Stimulated activated CD4-positive, alpha-beta T cell treated with anti-CD3 and anti-CD28 coated beads, Interleukin-15, amount 100 ng/mL, for 24 hours (primary cell): Measurements from ENCODE around the gene ALOX5.
"Not testable (repeated sequence)": the region's sequence is repeated elsewhere in the genome, so short reads cannot be mapped to it uniquely, and the experiment has no call there.

Source experiments
- DNase-seq: peaks from one replicate; pipeline ENCODE4 v3.0.0-alpha.2; 2020

Gene ALOX5

DNA sequence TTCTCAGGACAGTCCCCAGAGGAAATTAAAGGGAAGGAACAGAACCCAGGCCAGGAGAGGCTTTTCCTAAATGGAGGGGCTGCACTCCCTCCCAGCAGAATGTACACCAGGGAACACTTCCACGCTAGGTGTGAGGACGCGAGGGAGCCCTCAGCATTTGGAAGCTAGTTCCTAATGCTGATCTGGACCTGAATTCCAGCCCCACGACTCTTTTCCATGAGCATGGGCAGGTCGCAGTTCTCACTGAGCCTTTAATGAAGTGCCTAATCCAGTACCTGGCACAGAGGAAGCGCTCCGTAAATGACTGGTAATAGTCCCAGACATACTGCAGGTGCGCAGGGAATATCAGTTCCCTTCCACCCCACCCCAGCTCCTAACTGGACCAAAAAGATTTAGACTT is 1.1 kb downstream of the ALOX5 start:
- no peak for DNase-seq

DNA sequence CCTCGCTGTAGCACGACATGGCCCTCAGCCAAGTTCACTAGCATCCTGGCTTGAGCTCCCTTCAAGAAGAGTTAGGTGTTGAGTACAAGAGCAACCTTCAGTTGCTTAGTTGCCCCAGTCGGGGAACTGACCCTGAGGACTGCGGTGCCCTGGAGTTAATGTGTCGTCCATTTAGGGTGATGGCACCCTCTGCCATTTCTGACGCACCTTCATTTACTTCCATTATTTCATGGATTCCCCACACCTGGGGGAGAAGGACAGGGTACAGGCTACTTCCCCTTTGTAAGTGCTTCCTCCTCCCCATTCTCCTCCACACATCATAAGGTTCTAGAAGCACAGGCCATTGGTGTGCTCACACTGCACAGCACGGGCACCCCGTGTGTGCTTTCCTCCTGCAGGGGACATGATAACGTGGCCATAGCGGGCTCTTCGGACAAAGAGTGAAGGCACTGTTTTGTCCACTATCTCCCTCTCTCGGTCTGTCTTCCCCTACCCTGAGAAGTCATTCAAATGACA is 1.8 kb downstream of the ALOX5 start:
- DNase-seq = no peak

DNA sequence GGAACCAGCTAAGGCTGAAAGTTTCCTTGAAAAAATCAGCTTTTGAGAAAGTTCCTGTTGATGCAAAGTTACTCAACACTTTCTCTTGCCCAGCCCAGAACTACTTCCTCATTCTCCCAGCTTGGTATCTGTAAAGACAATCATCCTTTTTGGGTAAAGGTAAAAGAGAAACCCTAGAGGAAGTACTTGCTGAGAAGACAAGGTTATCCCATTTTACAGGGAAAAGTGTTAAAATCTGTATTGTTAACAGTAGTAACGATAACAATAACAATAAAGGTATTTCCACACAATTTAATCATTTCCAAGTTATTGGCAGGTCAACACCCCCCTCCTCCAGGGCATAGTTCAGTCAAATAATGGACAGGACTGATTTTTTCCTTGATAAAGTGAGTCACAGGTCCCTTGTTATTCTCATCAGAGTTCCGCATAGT is 2.4 kb downstream of the ALOX5 start:
- DNase-seq = no peak

DNA sequence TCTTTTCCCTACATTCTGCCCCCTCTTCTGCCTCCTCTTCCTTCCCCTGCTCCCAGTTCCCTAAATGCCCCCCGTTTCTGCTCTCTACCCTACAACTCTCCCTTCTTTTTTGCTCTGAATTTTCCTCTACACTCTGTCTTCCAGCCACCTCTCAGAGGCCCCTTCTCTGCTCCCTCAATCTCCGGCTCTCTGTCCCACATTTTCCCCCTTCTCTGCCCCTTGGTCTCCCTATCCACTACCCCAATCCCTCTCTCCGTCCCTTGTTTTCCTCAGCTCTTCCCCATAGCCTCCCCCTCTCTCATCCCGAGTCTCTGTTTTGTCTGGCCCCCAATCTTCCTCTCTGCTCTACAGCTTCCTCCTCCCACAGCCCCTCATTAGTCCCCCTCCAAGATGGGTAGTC is 3.3 kb downstream of the ALOX5 start:
- DNase-seq = no peak

DNA sequence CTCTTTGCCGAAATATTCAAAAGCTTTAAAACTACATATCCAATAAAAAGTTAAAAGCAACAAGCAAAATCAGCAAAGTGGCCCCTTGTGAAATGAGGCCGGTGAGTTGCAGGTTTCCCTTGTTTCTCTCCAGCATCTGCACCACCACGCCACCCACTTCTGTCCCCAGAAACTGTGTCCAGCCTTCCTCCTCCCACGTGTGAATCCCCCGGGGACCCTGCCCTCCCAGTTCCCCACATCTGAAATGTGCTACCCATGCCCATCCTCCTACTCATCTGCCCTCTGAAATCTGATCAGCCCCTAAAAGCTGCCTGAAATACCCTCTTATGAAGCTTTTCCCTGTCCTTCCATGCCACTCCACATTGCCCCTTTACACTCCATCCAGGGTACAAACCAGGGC is 3.8 kb downstream of the ALOX5 start:
- no peak for DNase-seq

DNA sequence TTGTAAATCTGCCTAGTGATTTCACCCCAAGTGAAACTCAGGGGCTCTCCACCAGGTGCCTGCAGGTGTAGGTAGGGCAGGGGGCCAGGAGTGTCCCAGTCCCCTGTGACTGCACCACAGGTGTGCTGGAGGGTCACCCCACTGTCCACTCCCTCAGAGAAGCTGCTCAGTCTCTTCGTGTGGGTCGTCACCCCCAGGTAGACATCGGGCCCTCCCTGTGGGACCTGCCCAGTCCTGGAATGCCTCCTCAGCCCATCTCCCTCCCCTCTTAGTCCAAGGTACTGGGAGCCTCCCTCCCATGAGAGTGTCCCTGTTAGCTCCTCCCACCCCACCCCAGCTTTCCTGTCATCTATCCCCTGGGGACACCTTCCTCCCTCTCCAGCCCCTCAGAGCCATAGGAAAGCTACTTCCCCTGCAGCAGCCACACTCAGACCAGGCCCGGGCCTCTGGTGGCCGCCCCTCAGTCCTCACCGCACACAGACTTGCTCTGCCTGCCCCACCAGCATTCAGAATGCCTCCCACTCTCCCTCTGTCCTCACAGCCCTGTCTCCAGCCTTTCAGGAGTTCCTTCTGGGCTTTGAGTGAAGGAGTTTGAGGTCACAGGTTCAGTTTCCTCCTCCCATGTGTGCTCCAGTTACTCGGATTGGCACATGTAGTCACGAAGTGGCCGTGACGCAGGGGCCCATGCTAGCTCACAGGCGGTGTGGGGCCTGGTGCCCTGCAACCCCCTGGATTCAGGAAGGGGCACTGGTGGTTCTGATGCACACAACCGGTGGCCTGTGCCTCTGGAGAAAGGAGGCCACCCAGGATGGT is 5.1 kb downstream of the ALOX5 start:
- DNase-seq = no peak

DNA sequence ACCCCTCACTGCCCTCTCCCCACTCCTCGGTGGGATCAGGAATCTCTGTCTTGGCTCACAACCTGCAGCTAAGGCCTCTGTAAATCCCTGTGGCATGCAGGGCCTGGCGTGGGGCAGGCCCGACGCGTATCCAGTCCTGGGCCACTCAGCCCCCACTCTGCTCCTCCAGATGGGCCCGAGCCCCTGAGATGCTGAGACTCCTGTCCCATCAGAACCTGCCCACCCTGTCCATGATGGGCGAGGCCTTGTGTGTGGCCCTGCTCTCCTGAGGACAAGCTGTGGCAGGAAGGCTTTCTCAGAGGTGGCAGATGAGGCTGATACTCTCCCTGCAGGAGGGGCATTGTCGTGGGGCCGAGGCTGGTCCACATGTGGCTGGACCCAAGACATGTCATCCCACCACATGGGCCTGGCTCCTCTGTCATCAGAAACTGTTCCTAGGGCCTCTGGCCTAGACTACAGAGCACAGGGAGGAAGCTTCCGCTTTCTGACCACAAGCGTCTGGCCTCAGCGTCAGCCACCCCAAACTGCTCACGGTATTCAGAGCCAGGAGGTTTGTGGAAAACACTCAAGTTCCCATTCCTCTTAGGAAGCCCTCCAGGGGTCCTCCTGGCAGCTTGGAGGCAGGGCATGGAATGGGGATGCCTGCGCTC is 6.0 kb downstream of the ALOX5 start:
- DNase-seq = no peak

DNA sequence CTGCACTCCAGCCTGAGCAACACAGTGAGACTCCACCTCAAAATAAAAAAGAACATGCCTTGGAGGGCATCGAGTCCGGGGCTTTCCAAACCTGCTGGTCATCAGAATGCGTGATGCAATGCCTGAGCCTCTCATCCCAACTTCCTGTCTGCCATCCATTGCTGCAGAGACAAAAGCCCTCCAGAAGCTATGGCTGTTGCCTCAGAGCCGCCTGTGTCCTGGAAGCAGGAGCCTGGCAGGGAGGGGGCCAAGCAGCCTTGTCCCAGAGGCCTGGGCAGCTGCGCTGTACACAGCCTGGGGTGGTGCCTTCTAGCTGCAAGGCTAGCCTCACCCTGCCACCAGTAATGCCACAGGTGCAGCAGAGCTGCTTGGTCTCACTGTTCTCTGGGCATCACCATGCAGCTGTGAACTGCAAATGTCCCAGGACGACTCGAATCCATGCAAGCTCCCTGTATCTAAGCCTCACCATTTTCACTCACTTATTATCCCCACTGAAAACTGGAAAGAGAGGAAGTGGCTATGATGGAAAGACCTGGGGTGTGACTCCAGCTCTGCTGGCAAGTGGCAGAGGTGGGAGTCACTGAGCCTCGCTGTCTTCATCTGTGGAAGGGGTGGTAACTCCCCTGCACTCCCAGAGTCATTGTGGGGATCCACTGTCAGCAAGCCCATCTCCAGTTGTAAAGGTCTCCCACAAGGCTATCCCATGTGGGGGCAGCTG is 7.0 kb downstream of the ALOX5 start:
- no peak for DNase-seq

DNA sequence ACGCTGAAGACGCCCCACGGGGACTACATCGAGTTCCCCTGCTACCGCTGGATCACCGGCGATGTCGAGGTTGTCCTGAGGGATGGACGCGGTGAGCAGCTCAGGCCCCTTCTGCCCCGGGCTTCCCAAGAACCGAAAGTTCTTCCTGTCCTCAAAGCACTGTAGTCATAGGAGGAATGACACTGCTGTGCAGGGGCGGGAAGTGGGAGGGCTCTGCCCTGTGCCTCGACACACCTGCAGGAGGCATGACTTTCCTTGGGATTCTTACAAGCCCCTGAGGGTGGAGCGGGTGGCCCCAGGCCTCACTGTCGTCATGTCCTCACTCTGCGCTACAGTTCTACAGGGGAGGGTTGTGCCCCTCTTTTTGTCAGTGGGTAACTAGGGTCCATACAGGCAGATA is 8.6 kb downstream of the ALOX5 start:
- DNase-seq = no peak

DNA sequence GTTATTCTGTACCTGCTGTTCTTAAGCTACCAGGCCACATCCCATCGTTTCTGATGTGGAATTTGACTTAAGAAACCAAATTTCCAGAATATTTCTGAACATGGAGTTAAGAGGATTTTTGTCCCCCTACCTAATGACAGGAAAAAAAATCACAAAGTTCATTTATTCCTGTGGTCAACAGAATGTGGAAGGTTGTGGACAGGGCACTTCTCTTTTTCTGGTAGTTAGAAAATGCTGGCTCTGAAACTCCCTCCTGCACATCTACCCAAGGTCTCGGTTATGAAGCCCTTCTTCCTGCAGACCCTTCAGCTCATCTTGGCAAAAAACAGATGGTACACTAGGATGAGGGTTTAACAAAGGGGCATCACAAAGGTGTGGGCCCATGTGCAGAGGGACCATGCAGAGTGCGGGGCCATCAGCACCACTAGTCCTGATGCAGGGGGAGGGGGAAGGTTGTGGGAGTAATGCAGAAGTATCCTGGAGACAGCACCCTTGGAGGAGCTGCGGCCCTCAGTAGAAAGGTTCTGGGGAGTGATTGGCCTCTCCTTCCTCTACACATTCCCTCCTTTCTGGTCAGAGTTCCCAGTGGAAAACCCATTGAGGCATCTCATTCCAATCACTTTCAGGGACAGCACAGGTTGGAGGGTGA is 9.8 kb downstream of the ALOX5 start:
- no peak for DNase-seq

DNA sequence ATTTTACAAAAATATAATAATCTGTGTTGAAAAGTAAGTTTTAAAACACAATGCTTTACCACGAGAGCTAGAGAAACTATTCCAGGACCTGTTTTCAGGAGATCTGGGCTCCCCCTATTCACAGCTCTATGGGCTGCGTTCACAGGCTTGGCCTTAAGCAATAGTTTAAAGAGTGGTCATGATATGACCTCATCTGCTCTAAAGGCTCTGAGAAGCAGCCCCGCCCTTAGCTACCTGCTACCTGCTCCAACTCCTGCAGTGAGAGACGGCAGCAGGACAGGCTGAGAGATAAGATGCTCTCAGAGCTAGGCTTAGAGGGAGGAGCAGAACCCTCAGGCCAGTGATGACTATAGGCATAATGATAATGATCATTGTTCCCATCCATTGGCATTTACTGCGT is 12.6 kb downstream of the ALOX5 start:
- no peak for DNase-seq

DNA sequence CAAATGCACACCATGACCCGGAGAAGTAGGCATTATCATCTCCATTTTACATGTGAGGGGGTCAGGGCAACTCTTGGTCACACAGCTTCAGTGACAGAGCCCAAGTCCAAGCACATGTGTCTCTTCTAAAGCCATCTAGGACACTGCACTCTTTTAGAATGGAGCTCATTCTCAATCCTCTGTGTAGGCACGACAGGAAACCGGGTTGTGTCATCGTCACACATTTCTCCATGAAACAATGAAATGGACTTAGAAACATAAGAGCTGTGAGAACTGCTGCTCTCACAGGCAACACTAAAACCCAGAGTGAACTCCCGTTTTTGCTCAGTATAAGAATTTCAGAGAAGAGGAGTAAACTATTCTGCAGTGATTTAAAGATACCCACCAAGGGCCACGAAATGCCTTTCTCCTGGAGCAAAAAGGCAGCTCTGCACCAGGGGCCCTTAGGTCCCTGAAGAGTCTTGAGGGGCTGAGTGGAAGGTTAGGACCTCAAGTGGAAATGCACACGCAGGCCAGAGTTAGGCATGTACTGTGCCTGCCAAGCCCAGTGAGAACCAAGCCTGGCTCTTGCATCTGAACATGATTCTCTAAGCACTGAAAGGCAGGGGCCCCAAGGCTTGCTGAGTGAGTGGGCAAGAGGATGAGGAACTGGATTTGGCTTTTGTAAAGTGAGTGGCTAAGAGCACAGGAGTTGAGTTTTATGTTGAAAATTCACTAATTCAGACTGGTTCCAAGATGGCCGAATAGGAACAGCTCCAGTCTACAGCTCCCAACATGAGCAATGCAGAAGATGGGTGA is 13.3 kb downstream of the ALOX5 start:
- DNase-seq = no peak

DNA sequence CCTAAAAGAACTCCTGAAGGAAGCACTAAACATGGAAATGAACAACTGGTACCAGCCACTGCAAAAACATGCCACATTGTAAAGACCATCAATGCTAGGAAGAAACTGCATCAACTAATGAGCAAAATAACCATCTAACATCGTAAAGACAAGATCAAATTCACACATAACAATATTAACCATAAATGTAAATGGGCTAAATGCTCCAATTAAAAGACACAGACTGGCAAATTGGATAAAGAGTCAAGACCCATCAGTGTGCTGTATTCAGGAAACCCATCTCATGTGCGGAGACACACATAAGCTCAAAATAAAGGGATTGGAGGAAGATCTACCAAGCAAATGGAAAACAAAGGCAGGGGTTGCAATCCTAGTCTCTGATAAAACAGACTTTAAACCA is 15.7 kb downstream of the ALOX5 start:
- DNase-seq = not testable (repeated sequence)

DNA sequence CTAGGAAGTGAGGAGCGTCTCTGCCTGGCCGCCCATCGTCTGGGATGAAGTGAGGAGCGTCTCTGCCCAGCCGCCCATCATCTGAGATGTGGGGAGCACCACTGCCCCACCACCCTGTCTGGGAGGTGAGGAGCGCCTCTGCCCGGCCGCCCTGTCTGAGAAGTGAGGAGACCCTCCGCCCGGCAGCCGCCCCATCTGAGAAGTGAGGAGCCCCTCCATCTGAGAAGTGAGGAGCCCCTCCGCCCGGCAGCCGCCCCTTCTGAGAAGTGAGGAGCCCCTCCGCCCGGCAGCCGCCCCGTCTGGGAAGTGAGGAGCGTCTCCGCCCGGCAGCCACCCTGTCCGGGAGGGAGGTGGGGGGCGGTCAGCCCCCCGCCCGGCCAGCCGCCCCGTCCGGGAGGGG is 17.6 kb downstream of the ALOX5 start:
- DNase-seq = not testable (repeated sequence)

DNA sequence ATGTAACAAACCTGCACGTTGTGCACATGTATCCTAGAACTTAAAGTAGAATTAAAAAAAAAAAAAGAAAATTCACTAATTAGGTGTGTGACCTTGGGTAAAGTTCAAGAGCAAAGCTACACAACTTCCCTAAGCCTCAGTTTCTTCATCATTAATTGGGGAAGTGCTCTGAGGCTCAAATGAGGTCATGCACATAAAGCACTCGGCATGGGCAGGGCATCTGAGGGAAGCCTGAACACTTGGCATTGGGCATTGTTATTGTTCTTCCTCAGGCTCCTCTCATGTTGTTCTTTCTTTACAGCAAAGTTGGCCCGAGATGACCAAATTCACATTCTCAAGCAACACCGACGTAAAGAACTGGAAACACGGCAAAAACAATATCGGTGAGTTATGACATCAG is 21.5 kb downstream of the ALOX5 start:
- no peak for DNase-seq

DNA sequence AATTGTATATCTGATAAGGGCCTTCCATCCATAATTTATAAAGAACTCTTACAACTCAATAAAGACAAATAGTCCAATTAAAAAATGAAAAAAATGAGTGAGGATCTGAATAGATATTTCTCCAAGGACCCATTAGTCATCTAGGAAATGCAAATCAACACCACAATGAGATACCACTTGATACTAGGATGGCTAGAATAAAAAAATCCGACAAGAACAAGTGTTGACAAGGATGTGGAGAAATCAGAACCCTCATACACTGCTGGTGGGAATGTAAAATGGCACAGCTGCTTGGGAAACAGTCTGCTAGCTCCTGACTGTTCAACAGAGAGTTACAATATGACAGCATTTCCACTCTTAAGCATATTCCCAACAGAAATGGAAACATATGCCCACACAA is 24.6 kb downstream of the ALOX5 start:
- no peak for DNase-seq

DNA sequence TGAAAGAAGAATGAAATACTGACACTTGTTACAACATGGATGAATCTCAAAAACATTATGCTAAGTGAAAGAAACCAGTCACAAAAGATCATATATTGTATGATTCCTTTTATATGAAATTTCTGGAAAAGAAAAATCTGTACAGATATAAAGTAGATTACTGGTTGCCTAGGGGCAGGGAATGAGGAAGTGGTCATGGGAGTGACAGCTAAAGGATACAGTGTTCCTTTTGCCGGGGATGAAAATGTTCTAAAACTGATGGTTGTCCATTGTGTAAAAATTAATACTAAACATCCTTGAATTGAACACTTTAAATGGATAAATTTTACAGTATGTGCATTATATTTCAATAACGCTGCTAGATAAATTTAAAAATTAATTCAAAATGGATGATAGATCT is 25.1 kb downstream of the ALOX5 start:
- no peak for DNase-seq

DNA sequence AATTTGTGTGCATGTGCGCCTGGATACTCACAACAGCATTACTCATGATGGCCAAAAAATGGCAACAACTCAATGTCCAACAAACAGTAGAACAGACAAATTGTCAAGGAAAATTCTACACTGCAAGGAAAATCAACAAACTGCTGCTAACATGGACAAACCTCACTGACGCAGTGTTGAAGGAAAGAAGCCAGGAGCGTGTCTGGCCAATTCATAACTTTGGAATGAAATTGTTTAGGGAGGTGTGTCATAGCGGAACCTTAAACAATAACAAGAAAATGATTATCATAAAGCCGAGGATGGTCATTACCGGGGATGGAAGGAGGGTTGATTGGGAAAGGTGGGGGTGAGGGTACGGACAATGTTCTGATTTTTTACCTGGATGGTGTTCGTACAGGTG is 29.1 kb downstream of the ALOX5 start:
- DNase-seq = no peak

DNA sequence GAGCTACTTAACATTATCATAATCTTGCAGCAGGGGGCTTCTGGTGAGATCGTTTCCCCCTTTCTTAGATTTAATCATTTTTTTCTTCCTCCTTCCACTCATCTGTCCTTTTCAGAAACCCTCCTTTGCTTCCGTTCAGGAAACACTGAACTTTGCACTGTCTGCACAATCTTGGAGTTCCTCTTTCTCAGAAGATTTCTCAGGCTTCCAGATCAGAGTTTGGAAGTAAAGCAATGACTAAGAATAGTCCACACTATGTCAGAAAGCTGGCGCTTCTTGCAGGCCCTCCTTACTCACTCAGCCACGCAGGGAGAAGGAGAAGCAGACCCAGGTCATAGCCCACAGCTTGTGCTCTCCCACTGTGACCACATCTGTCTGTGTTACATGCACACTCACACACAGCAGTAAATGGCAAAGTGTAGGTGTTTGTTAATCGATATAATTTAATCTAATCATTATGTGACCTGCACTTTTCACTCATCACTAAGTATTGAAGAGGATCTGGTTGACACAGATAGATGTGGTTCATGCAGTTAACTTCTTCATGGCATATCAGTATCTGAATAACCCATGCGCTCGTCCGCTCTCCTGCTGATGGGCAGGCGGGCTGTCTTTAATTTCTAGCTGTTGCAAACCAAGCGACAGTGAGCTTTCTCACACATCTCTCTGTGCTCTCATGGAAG is 30.2 kb downstream of the ALOX5 start:
- no peak for DNase-seq

DNA sequence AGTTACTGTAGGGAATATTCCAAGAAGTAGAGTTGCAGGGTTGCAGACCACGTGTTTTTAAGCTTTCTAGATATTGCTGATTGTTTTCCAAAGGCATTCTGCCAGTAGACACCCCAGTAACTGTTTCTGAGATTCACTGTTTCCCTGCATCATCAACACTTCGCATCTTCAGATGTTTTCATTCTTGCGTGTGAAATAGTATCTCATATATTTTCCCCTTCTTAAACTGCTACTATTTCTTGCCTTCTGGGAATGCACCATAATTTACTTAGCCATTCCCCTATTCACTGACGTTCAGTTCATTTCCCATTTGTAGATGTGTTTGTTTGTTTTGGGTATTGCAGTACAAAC is 30.7 kb downstream of the ALOX5 start:
- no peak for DNase-seq

DNA sequence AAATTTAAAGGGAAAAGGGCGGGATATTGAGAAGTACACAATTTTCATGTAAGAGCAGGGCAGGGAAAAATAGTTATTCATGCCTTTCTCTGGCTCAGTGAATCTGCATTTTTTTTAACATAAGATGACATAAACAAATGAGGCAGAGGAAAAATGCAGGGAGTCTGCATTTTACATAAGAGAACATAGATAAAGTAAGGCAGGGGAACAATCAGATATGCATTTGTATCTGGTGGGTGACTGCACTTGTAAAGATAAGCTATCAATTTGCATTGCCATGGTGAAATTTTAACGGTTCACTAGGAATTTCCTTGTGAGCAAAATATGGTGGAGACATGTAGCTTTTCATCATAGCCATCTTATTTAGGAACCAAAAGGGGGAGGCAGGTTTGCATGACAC is 33.5 kb downstream of the ALOX5 start:
- no peak for DNase-seq
